GM03348 (cell line): ENCODE data around the gene ATP1B2.
"Not testable (repeated sequence)": the region's sequence is repeated elsewhere in the genome, so short reads cannot be mapped to it uniquely, and the experiment has no call there.

Experiments
- DNase-seq: peaks from one replicate; pipeline ENCODE4 v3.0.0; 2012; ENCODE audit warnings: low spot score

ATP1B2 gene

DNA sequence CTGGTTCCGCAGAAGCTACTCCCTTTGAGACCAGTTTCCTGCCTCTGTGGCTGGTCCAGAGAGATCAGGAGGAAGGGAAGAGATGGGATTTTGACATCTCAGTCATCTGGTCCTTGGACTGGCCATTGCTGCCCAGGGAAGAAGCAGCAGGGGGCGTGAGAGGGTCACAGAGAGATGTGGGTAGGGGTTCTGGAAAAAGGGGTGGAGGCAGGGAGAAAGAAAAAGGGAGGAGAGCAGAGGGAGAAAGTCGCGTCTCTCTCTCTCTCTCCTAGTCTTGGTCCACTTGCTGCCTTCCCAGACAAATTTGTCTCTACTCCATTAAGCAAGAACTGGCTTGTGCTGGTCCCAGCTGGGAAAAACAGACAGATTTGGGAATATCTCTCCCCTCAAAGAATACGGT, 16.3 kb upstream of the ATP1B2 start:
- DNase-seq, result peak; percentile 50

DNA sequence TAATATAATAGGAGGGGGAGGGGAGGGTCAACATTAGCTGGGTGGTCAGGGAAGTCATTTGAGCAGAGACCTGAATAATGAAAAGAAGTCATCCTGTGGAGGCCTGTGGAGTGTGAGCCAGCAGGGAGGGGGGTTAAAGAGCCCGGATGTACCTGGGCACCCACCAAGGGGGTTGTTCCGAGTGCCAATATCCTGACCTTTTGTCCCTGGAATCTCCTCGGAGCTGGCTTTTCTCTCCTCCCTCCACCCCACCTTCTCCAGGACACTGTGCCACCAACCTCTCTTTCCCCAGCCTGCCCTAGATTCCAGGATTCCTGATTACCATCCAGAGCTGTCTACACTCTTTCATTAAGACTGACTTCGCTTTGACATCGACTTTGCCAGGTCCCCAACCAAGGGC, 14.6 kb upstream of the ATP1B2 start:
- DNase-seq, result no peak

- no peak for DNase-seq
These were observed 9.9 kb upstream of the ATP1B2 start for GRCh38 chr17:7640783-7641182.

- DNase-seq, result not testable (repeated sequence)
These were observed 9.1 kb upstream of the ATP1B2 start for GRCh38 chr17:7641635-7642034.

DNA sequence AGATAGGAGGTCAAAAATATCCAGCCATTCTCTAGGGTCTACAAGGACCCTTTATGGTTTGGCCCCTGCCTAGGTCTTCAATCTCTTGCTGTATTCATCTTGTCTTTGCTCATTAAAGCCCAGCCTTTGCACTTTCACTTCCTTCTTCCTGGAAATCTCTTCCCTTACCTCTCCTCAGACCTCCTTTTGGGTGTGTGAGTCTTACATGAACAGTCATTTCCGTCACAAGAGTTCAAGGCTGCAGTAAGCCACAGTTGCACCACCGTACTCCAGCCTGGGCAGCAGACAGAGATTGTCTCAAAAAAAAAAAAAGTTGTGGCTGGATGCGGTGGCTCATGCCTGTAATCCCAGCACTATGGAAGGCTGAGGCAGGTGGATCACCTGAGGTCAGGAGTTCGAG, 6.0 kb upstream of the ATP1B2 start:
- no peak for DNase-seq

DNA sequence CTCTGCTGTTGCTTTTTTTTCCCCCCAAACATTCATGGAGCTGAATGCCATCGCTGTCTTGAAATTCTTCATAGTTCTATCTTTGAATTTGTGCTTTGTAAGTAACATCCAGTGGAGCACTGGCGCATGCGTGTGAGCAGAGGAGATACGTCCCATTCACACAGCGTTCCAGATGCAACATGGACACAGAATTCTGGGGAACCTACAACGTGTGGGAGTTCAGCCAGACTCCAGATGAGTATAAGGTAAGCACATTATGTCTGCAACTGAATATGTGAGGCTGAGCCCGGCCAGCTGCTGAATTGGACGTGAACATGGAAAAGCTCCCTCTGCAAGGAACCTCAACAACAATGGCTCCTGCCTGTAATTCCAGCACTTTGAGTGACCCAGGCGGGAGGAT, 4.3 kb upstream of the ATP1B2 start:
- DNase-seq, result no peak

DNA sequence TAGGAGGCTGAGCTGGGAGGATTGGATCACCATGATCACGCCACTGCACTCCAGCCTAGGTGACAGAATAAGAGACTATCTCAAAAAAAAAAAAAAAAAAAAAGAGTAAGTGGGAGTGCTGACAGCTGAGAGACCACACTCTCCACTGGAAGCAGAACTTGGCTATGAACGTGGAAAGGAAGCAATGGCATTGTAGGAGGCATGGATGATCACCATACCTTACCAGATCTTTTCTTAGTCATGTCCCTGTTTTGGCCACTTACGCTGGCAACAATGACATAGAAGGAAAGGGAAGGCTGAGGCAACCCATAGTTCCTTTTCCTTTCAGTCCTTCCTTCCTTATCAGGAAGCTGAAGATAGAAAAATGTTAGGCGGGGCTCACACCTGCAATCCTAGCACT, 3.7 kb upstream of the ATP1B2 start:
- no peak for DNase-seq

DNA sequence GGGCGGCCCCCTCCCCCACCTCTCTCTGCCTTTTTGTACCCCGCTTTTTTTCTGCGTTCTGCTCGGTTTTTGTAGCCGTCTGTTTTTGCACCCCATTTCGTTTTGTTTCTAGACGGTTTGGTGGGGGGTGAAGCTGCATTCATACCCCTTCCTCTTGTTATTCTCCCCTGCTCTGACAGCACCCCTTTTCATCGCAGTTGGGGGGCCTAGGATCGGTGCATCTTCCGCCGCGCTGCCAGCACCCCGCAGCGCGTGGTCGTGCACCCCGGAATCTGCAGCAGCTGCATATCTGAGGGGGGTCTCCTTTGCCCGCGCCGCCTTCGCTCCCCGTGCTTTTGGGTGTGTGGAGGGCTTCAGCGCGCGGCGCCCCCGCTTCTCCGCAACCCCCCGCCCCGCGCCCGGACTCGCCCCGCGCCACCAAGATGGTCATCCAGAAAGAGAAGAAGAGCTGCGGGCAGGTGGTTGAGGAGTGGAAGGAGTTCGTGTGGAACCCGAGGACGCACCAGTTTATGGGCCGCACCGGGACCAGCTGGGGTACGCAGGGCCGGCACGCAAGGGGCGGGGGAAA, 455 bp downstream of the ATP1B2 start:
- no peak for DNase-seq

GRCh38 chr17:7651665-7652387, 1.1 kb downstream of the ATP1B2 start:
- no peak for DNase-seq

DNA sequence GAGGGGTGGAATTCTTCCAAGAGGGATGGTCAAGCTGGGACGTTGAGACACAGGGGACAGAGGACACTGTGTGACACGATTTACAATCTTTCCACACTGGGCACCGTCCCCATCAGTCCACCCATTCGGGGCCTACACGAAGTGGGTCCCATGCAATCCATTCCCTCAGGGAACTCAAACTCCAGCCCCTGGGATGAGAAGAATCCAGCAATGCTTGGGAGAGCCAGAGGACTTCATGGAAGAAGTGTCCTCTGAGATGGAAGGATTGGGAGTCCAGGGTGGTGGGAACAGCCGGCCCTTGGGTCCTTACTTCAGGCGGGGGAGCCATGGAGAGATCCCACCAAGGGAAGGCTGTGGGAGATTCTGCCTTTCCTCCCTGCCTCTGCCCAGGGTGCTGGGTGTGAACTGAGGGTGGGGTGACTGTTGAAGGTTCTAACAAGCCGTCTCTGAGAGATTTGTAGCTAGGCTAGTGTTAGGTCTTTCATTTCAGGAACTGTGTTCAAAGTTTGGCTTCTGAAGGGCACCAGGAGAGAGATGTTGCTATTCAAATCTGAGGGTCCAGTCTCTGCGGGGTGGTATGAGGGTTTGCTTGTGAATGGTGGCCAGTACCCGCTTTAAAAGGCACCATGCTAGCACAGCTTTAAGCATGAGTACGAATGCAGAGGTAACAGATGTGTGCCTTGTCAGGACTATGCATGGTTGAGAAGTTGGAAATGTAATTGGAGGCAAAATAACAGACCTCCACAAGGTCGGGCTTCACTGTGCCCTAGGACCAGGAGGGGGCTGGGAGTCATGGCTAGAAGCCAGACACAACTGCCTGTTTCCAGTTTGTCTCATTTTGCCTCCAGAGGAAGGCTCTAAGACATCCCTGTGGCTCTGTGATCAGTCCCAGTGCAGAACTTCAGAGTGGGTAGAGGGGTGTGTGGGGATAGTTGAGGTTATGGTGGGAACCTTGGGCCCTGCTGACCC, 1.9 kb downstream of the ATP1B2 start:
- DNase-seq, result no peak

DNA sequence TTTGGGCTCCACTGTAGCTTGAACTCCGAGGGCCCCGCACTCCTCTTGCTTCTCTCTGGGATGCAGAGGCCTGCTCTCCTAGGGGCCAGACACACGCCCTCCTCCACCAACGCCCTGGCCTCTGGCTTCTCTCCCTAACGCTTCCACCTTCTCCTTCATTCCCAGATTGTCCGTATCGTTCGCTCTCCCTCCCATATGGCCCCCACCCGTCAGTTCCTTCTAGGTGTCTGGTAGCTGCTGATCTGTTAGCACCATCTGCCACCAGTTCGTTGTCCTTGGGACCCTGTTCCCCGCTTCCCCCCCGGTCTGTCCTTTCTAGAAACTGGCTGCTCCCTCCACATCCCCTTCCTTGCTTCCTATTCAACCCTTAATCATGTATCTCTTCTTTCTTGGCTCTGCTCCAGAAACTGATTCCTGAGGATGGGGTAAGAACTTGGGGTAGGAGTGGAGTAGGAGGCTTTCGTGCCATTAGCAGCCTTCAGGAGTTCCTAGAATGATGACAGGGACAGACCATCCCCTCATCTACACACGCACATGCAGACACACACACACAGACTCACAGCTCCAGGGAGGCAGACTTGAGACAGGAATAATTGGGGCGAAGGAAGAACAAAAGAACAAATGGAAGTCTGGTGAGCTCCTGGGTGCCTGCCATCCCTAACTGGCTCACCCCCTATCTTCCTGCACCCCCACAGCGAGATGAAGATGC, 4.3 kb downstream of the ATP1B2 start:
- DNase-seq, result no peak

DNA sequence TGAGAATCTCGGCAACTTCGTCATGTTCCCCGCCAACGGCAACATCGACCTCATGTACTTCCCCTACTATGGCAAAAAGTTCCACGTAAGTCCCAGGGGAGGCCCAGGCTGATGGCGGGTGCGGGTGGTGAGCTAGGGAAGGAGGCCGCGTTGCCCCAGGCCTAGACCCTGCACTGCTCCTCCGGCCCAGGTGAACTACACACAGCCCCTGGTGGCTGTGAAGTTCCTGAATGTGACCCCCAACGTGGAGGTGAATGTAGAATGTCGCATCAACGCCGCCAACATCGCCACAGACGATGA, 4.8 kb downstream of the ATP1B2 start:
- no peak for DNase-seq

DNA sequence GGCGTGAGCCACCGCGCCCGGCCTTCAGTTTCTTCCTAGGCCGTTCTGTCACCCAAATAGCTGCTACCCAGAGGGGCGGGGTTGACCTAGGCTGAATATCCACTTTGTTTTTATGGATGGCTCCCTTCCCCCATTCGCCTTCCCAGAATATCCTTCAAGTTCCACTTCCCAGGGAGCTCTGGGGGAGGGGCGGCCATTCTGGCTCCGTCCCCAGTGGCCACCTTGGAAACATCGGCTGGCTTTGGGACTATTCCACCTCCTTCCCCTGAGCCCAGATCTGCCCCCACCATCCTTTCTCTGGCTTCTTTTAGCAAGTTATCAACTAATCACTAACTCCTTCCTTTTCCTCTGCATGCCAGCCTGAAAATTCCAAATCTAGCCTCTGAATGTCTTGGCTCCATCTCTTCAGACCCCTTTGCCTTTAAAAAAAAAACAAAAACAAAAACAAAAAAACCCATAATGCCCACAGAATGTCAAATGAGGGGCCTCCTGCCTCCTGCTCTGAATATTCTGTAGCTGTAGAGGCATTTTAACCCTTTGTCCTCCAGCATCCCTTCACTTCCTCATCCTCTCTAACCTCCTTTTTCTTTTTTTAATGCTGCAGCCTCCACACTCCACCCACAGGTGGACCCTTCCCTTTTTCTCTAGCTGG, 6.4 kb downstream of the ATP1B2 start:
- no peak for DNase-seq

DNA sequence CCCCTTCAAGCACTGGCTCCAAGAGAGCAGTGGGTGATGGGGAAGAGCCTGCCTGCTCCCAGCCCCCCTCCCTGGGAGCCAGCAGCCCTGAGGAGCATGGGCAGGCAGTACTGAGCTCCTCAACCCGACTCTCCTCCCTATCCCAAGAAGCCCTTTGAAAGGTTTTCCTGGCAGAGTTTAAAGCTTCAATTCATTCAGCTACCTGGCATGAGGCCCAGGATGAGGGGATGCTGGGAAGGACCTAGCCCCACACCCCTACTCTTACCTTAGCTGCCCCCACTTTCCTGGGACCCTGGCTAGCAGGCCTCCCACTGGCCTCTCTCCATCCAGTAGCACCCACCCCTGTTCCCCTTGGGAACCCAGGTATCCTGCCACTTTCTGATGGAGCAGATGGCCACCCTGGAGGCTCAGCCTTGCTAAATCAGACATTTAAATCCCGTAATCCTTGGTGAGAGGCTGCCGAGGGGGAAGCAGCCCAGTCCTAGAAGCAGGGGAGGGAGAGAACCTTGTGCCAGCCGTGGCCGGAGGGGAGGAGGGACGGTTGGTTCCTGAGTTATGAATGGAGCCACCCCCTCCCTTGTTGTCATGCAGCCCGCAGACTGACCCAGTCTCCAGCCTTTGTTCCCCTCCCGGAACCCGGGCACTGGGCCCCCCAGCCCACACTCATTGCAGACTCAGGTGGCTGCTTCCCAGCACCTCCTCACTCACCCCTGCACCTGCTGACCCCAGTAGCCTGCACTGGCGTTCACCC, 17.1 kb downstream of the ATP1B2 start:
- no peak for DNase-seq

DNA sequence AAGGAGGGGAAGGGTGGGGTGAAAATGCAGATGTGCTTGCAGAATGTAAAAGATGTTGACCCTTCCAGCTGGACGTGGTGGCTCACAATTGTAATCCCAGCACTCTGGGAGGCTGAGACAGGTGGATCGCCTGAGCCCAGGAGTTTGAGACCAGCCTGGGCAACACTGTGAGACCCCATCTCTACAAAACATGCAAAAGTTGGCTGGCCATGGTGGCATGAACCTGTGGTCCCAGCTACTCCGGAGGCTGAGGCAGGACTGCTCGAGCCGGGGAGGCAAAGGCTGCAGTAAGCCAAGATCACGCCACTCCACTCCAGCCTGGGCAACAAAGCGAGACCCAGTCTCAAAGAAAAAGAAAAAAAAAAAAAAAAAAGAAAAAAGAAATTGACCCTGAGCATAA, 17.8 kb downstream of the ATP1B2 start:
- DNase-seq, result no peak

- DNase-seq, result no peak
These were observed 22.5 kb downstream of the ATP1B2 start for GRCh38 chr17:7673239-7673638.

DNA sequence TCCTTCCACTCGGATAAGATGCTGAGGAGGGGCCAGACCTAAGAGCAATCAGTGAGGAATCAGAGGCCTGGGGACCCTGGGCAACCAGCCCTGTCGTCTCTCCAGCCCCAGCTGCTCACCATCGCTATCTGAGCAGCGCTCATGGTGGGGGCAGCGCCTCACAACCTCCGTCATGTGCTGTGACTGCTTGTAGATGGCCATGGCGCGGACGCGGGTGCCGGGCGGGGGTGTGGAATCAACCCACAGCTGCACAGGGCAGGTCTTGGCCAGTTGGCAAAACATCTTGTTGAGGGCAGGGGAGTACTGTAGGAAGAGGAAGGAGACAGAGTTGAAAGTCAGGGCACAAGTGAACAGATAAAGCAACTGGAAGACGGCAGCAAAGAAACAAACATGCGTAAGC, 24.2 kb downstream of the ATP1B2 start:
- DNase-seq, result no peak

DNA sequence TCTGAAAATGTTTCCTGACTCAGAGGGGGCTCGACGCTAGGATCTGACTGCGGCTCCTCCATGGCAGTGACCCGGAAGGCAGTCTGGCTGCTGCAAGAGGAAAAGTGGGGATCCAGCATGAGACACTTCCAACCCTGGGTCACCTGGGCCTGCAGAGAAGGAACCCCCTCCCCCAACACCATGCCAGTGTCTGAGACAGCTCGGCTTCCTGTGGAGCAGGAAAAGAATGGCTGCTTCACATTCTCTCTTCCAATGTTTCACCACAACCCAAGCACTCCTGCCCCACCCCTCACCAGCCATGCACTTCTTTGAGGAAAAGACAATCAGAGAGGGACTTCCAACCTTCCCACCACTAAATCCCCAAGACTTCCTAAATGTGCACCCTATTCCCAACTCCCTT, 25.8 kb downstream of the ATP1B2 start:
- DNase-seq, result peak; percentile 4

- DNase-seq, result no peak
These were observed 26.8 kb downstream of the ATP1B2 start for GRCh38 chr17:7677388-7678067.

DNA sequence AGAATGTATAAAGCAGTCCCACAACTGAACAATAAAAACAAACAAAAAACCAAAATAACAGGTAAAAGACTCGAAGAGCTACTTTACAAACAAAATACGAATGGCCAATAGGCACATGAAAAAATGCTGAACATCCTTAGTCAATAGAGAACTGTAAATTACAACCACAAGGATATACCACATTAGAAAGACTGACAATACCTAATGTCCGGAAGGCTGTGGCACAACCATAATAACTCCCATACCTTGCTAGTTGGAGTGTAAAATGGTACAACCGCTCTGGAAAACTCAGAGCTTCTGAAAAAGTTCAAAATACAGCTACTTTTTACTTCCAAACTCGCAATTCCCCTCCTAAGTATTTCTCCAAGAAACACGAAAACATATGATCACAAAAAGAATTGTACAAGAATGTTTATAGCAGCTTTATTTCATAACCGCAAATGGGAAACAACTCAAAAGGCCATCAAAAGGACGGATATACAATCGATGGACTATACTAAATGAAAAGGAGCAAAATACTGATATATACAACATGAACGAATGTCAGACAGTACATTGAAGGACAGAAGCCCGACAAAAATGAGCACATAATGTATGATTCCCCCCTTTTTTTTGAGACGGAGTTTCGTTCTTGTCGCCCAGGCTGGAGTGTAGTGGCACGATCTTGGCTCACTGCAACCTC, 34.3 kb downstream of the ATP1B2 start:
- no peak for DNase-seq
